CD14-positive monocyte (primary cell): Measurements from ENCODE around the gene DYNC2H1. TPM values are rescaled to one million over a fixed set of nuclear protein-coding genes. Genes with fewer than 3 reads are reported as not detected.

Source experiments
- DNase-seq, 3 donors: peaks; one replicate each; pipeline ENCODE4 v3.0.0-alpha.2; 2011 to 2022
- H2AFZ ChIP-seq: 2 replicates; pipeline ENCODE4 v1.6.0; 2012; ENCODE audit warnings: mild to moderate bottlenecking, low read depth, low read length, inconsistent platforms; ENCODE audit not compliant: insufficient read depth, poor library complexity, severe bottlenecking
- H3K27ac ChIP-seq, 2 donors: 1 replicate in 1 of 2; 2 replicates in 1 of 2; pipeline ENCODE4 v1.5.1; 2012 to 2013; ENCODE audit warnings: low read length in 2 of 2, control low read depth in 1 of 2, inconsistent platforms in 1 of 2, low read depth in 1 of 2, mild to moderate bottlenecking in 1 of 2
- H3K27me3 ChIP-seq, 2 donors: one replicate each; pipeline versions ENCODE4 v1.6.0 to v1.6.1; 2011 to 2013; ENCODE audit warnings: low read length in 2 of 2; ENCODE audit not compliant: control insufficient read depth in 2 of 2, insufficient read depth in 2 of 2
- H3K36me3 ChIP-seq, 2 donors: replicated peaks in 1 of 2; 1 replicate in 1 of 2; 2 replicates in 1 of 2; pipeline versions ENCODE4 v1.5.1 to v1.6.1; 2012 to 2013; ENCODE audit warnings: low read length in 2 of 2, control low read depth in 1 of 2, inconsistent platforms in 1 of 2, mild to moderate bottlenecking in 1 of 2; ENCODE audit not compliant: insufficient read depth in 2 of 2, control insufficient read depth in 1 of 2
- H3K4me1 ChIP-seq, 2 donors: 1 replicate in 1 of 2; 2 replicates in 1 of 2; pipeline versions ENCODE4 v1.5.1 to v1.6.1; 2012 to 2013; ENCODE audit warnings: low read length in 2 of 2, control low read depth in 1 of 2, inconsistent platforms in 1 of 2, mild to moderate bottlenecking in 1 of 2, moderate library complexity in 1 of 2; ENCODE audit not compliant: insufficient read depth in 2 of 2, control insufficient read depth in 1 of 2
- H3K4me2 ChIP-seq: replicated peaks from 2 replicates; pipeline ENCODE3; 2012; ENCODE audit warnings: low read length, moderate library complexity, mild to moderate bottlenecking; ENCODE audit not compliant: poor library complexity, severe bottlenecking; ENCODE audit errors: extremely low read depth
- H3K4me3 ChIP-seq, 3 experiments: fragments of 200-600 bp in 1 of 3; sonication (generic) in 1 of 3; replicated peaks in 1 of 3; 1 replicate in 2 of 3; 2 replicates in 1 of 3; pipeline ENCODE4 v1.5.1; 2011 to 2013; ENCODE audit warnings: low read length in 3 of 3, mild to moderate bottlenecking in 3 of 3, control low read depth in 2 of 3, low read depth in 2 of 3, inconsistent platforms in 1 of 3, moderate library complexity in 1 of 3
- H3K79me2 ChIP-seq: 2 replicates; pipeline ENCODE4 v1.6.0; 2012; ENCODE audit warnings: mild to moderate bottlenecking, control low read depth, inconsistent platforms, low read length, moderate library complexity; ENCODE audit not compliant: insufficient read depth
- H3K9ac ChIP-seq: 2 replicates; pipeline ENCODE4 v1.6.0; 2017; ENCODE audit warnings: low read length, mild to moderate bottlenecking; ENCODE audit not compliant: insufficient read depth, poor library complexity, severe bottlenecking
- H3K9me3 ChIP-seq, 2 donors: replicated peaks in 1 of 2; 1 replicate in 1 of 2; 2 replicates in 1 of 2; pipeline versions ENCODE4 v1.5.1 to v1.6.1; 2012 to 2013; ENCODE audit warnings: low read length in 2 of 2, control low read depth in 1 of 2; ENCODE audit not compliant: control insufficient read depth in 1 of 2, insufficient read depth in 1 of 2
- H4K20me1 ChIP-seq: 2 replicates; pipeline ENCODE4 v1.6.0; 2012; ENCODE audit warnings: mild to moderate bottlenecking, low read length, control low read depth, moderate library complexity; ENCODE audit not compliant: insufficient read depth
- H3K27ac Mint-ChIP-seq, 7 donors: one replicate each; pipeline ENCODE4 v1.8.0; 2020; ENCODE audit warnings: mild to moderate bottlenecking in 7 of 7, mixed read lengths in 7 of 7, moderate library complexity in 6 of 7, inconsistent platforms in 2 of 7
- H3K27me3 Mint-ChIP-seq, 3 donors: one replicate each; pipeline ENCODE4 v1.8.0; 2021 to 2022; ENCODE audit warnings: low read depth in 3 of 3, mild to moderate bottlenecking in 3 of 3, mixed read lengths in 3 of 3, moderate library complexity in 3 of 3, inconsistent platforms in 1 of 3
- H3K36me3 Mint-ChIP-seq, 2 donors: one replicate each; pipeline ENCODE4 v1.8.0; 2020; ENCODE audit warnings: mixed read lengths in 2 of 2, inconsistent platforms in 1 of 2, mild to moderate bottlenecking in 1 of 2
- H3K4me1 Mint-ChIP-seq: one replicate; pipeline ENCODE4 v1.8.0; 2020; ENCODE audit warnings: mild to moderate bottlenecking, mixed read lengths
- H3K4me3 Mint-ChIP-seq, 2 donors: one replicate each; pipeline ENCODE4 v1.8.0; 2020; ENCODE audit warnings: mild to moderate bottlenecking in 2 of 2, mixed read lengths in 2 of 2, moderate library complexity in 1 of 2
- H3K9me3 Mint-ChIP-seq, 7 donors: one replicate each; pipeline ENCODE4 v1.8.0; 2020 to 2022; ENCODE audit warnings: mixed read lengths in 7 of 7, mild to moderate bottlenecking in 6 of 7, moderate library complexity in 6 of 7, inconsistent platforms in 2 of 7
- CTCF ChIP-seq: fragments of 200-600 bp; IDR thresholded peaks from one replicate; pipeline ENCODE4 v1.8.0; 2022; ENCODE audit warnings: antibody characterized with exemption, mild to moderate bottlenecking
- WGBS: methylation state at CpG from one replicate; pipeline ENCODE4 v1.1.5; 2013; ENCODE audit warnings: missing lambda C conversion rate; ENCODE audit not compliant: insufficient coverage; 5-methylcytosine and 5-hydroxymethylcytosine counted together
- intact Hi-C, 2 donors: fragments of 100-400 bp; cut with micrococcal nuclease; formaldehyde crosslinking; loops; one replicate each; pipeline versions ENCODE4 v1.15.0 to v1.15.1; 2023
- polyA plus RNA-seq, 3 donors: library from polyadenylated mRNA; depleted of rRNA in 1 of 3; unstranded in 2 of 3; stranded (reverse) in 1 of 3; fragments of 300-500 nt in 2 of 3; fragments of >200 nt in 1 of 3; fragmentation: Illumina TruSeq in 2 of 3; gene quantifications; 1 replicate in 2 of 3; 2 replicates in 1 of 3; pipeline ENCODE4 v1.2.3, GENCODE V29; 2012 to 2021

DYNC2H1 gene
- polyA plus RNA-seq, 3 donors: 0.10 to 1.5 (median 0.36) TPM

GRCh38 chr11:103228807-103229206 is 119.6 kb downstream of the DYNC2H1 start:
- H3K4me3 Mint-ChIP-seq: no peak overlapping the region
- peaks cover 0 to 9% (median 6%) of the 10 kb centered on the region in 7 donors for H3K9me3 Mint-ChIP-seq
- Histone ChIP-seq H3K36me3 (no peaks in the 10 kb centered on the region), H4K20me1 (no peaks in the 10 kb centered on the region), H3K27ac (no peak overlapping the region), H3K4me2 (no peak overlapping the region), H3K27me3 (no peaks in the 10 kb centered on the region), H3K4me3 (no peak overlapping the region), H3K9me3 (no peaks in the 10 kb centered on the region), H3K4me1 (no peaks in the 10 kb centered on the region), H3K9ac (no peak overlapping the region), H2AFZ (no peak overlapping the region), H3K79me2 (no peaks in the 10 kb centered on the region)
- WGBS: 100% methylated on average over 2 of the region's 2 CpGs
- TF ChIP-seq CTCF: no peak
- peaks cover 0 to 2% (median 0%) of the 10 kb centered on the region in 3 donors for H3K27me3 Mint-ChIP-seq
- no peaks in the 10 kb centered on the region for H3K4me1 Mint-ChIP-seq
- intact Hi-C loops: no loop called here
- DNase-seq: no peak
- no peak overlapping the region for H3K27ac Mint-ChIP-seq
- no peaks in the 10 kb centered on the region for H3K36me3 Mint-ChIP-seq

- Histone ChIP-seq H3K9ac (no peak overlapping the region), H3K4me3 (no peak overlapping the region), H2AFZ (no peak overlapping the region), H3K27ac (no peak overlapping the region), H3K27me3 (no peaks in the 10 kb centered on the region), H3K4me2 (no peak overlapping the region), H3K36me3 (no peaks in the 10 kb centered on the region), H4K20me1 (no peaks in the 10 kb centered on the region), H3K4me1 (no peaks in the 10 kb centered on the region), H3K79me2 (no peaks in the 10 kb centered on the region), H3K9me3 (no peaks in the 10 kb centered on the region)
- TF ChIP-seq CTCF: no peak
- 100% methylated on average over 1 of the region's 2 CpGs for WGBS
- intact Hi-C loops: no loop called here
- no peaks in the 10 kb centered on the region for H3K4me1 Mint-ChIP-seq
- DNase-seq: no peak
- no peaks in the 10 kb centered on the region for H3K9me3 Mint-ChIP-seq
- no peak overlapping the region for H3K27ac Mint-ChIP-seq
- H3K4me3 Mint-ChIP-seq: no peak overlapping the region
- no peaks in the 10 kb centered on the region for H3K36me3 Mint-ChIP-seq
- H3K27me3 Mint-ChIP-seq: no peaks in the 10 kb centered on the region
Measured at GRCh38 chr11:103234974-103235373, 125.7 kb downstream of the DYNC2H1 start.
